WTC11 (cell line): ENCODE results near the gene SCO2.

ENCODE experiments used
- CREM ChIP-seq: sonication (generic); formaldehyde crosslinking; IDR thresholded peaks from 2 replicates; pipeline ENCODE4 v1.8.1; 2022; ENCODE audit warnings: mild to moderate bottlenecking, missing genetic modification reagents, moderate library complexity
- FOXK1 ChIP-seq: sonication (generic); formaldehyde crosslinking; IDR thresholded peaks from 2 replicates; pipeline ENCODE4 v1.8.0; 2022; ENCODE audit warnings: mild to moderate bottlenecking, moderate library complexity, missing genetic modification reagents
- MAX ChIP-seq: sonication (generic); formaldehyde crosslinking; IDR thresholded peaks from 2 replicates; pipeline ENCODE4 v1.8.0; 2022; ENCODE audit warnings: mild to moderate bottlenecking, missing genetic modification reagents
- NFATC4 ChIP-seq: fragments of 250-450 bp; sonication (Bioruptor Pico); IDR thresholded peaks from 2 replicates; pipeline ENCODE4 v1.9.0; 2021; ENCODE audit warnings: mild to moderate bottlenecking
- NR3C1 ChIP-seq: sonication (generic); formaldehyde crosslinking; conservative IDR thresholded peaks from 2 replicates; pipeline ENCODE4 v1.8.1; 2023; ENCODE audit warnings: low read depth, mild to moderate bottlenecking, missing genetic modification reagents
- TF ChIP-seq, protein P1 (sequence below): fragments of 250-450 bp; sonication (Bioruptor Pico); IDR thresholded peaks from 2 replicates; pipeline ENCODE4 v1.9.0; 2021; ENCODE audit warnings: mild to moderate bottlenecking
- TF ChIP-seq, protein P2 (sequence below): fragments of 200-600 bp; IDR thresholded peaks from 2 replicates; pipeline ENCODE4 v1.8.0; 2022; ENCODE audit warnings: antibody characterized with exemption
- TF ChIP-seq, protein P3 (sequence below): sonication (generic); formaldehyde crosslinking; IDR thresholded peaks from 2 replicates; pipeline ENCODE4 v1.8.0; 2023; ENCODE audit warnings: missing genetic modification reagents, mild to moderate bottlenecking, borderline replicate concordance

GRCh38 chr22:50571264-50572175 is 46.1 kb upstream of the SCO2 start:
- TF ChIP-seq, protein P1, sequence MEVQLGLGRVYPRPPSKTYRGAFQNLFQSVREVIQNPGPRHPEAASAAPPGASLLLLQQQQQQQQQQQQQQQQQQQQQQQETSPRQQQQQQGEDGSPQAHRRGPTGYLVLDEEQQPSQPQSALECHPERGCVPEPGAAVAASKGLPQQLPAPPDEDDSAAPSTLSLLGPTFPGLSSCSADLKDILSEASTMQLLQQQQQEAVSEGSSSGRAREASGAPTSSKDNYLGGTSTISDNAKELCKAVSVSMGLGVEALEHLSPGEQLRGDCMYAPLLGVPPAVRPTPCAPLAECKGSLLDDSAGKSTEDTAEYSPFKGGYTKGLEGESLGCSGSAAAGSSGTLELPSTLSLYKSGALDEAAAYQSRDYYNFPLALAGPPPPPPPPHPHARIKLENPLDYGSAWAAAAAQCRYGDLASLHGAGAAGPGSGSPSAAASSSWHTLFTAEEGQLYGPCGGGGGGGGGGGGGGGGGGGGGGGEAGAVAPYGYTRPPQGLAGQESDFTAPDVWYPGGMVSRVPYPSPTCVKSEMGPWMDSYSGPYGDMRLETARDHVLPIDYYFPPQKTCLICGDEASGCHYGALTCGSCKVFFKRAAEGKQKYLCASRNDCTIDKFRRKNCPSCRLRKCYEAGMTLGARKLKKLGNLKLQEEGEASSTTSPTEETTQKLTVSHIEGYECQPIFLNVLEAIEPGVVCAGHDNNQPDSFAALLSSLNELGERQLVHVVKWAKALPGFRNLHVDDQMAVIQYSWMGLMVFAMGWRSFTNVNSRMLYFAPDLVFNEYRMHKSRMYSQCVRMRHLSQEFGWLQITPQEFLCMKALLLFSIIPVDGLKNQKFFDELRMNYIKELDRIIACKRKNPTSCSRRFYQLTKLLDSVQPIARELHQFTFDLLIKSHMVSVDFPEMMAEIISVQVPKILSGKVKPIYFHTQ (CRISPR knock-in tag): no peak
- TF ChIP-seq, protein P2, sequence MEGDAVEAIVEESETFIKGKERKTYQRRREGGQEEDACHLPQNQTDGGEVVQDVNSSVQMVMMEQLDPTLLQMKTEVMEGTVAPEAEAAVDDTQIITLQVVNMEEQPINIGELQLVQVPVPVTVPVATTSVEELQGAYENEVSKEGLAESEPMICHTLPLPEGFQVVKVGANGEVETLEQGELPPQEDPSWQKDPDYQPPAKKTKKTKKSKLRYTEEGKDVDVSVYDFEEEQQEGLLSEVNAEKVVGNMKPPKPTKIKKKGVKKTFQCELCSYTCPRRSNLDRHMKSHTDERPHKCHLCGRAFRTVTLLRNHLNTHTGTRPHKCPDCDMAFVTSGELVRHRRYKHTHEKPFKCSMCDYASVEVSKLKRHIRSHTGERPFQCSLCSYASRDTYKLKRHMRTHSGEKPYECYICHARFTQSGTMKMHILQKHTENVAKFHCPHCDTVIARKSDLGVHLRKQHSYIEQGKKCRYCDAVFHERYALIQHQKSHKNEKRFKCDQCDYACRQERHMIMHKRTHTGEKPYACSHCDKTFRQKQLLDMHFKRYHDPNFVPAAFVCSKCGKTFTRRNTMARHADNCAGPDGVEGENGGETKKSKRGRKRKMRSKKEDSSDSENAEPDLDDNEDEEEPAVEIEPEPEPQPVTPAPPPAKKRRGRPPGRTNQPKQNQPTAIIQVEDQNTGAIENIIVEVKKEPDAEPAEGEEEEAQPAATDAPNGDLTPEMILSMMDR: no peak
- TF ChIP-seq CREM (no peak), MAX (CRISPR knock-in tag) (no peak), NFATC4 (CRISPR knock-in tag) (no peak), NR3C1 (CRISPR knock-in tag) (no peak), FOXK1 (CRISPR knock-in tag) (no peak)
- TF ChIP-seq, protein P3, sequence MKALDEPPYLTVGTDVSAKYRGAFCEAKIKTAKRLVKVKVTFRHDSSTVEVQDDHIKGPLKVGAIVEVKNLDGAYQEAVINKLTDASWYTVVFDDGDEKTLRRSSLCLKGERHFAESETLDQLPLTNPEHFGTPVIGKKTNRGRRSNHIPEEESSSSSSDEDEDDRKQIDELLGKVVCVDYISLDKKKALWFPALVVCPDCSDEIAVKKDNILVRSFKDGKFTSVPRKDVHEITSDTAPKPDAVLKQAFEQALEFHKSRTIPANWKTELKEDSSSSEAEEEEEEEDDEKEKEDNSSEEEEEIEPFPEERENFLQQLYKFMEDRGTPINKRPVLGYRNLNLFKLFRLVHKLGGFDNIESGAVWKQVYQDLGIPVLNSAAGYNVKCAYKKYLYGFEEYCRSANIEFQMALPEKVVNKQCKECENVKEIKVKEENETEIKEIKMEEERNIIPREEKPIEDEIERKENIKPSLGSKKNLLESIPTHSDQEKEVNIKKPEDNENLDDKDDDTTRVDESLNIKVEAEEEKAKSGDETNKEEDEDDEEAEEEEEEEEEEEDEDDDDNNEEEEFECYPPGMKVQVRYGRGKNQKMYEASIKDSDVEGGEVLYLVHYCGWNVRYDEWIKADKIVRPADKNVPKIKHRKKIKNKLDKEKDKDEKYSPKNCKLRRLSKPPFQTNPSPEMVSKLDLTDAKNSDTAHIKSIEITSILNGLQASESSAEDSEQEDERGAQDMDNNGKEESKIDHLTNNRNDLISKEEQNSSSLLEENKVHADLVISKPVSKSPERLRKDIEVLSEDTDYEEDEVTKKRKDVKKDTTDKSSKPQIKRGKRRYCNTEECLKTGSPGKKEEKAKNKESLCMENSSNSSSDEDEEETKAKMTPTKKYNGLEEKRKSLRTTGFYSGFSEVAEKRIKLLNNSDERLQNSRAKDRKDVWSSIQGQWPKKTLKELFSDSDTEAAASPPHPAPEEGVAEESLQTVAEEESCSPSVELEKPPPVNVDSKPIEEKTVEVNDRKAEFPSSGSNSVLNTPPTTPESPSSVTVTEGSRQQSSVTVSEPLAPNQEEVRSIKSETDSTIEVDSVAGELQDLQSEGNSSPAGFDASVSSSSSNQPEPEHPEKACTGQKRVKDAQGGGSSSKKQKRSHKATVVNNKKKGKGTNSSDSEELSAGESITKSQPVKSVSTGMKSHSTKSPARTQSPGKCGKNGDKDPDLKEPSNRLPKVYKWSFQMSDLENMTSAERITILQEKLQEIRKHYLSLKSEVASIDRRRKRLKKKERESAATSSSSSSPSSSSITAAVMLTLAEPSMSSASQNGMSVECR (CRISPR knock-in tag): no peak
